Fibroblast of skin of right biceps (primary cell): ENCODE results near the gene NTNG1.

Experiments
- DNase-seq: peaks from one replicate; pipeline ENCODE4 v3.0.0-alpha.2; 2013

NTNG1 gene

GRCh38 chr1:107140703-107141490 is at the start of gene NTNG1:
Gene NTNG1 (plus strand): TSS chr1:107141039.
- DNase-seq, result peak; percentile 61

GRCh38 chr1:107091418-107091817 is 49.4 kb upstream of the NTNG1 start:
- no peak for DNase-seq

- peak; percentile 22 for DNase-seq
Measured at GRCh38 chr1:107093395-107093794, 47.4 kb upstream of the NTNG1 start.

- no peak for DNase-seq
Measured at GRCh38 chr1:107095647-107096046, 45.2 kb upstream of the NTNG1 start.

- DNase-seq, result no peak
Measured at GRCh38 chr1:107096690-107097089, 44.1 kb upstream of the NTNG1 start.

- DNase-seq, result no peak
Measured at GRCh38 chr1:107098961-107099360, 41.9 kb upstream of the NTNG1 start.

- DNase-seq, result peak; percentile 82
Measured at GRCh38 chr1:107100331-107100984, 40.4 kb upstream of the NTNG1 start.

GRCh38 chr1:107105914-107106313 is 34.9 kb upstream of the NTNG1 start:
- DNase-seq, result no peak

- peak; percentile 73 for DNase-seq
Measured at GRCh38 chr1:107110326-107110725, 30.5 kb upstream of the NTNG1 start.

- DNase-seq, result no peak
Measured at GRCh38 chr1:107116306-107116790, 24.5 kb upstream of the NTNG1 start.

GRCh38 chr1:107122225-107122624 is 18.6 kb upstream of the NTNG1 start:
- DNase-seq, result no peak

GRCh38 chr1:107123741-107124140 is 17.1 kb upstream of the NTNG1 start:
- no peak for DNase-seq

- no peak for DNase-seq
Measured at GRCh38 chr1:107124694-107125093, 16.1 kb upstream of the NTNG1 start.

- no peak for DNase-seq
Measured at GRCh38 chr1:107132195-107132594, 8.6 kb upstream of the NTNG1 start.

GRCh38 chr1:107132780-107133179 is 8.1 kb upstream of the NTNG1 start:
- DNase-seq, result no peak

GRCh38 chr1:107135463-107135862 is 5.4 kb upstream of the NTNG1 start:
- DNase-seq, result peak; percentile 77

- DNase-seq, result peak; percentile 55
Measured at GRCh38 chr1:107138166-107138565, 2.7 kb upstream of the NTNG1 start.

GRCh38 chr1:107138767-107139445 is 1.9 kb upstream of the NTNG1 start:
- peak; percentile 92 for DNase-seq

- peak; percentile 86 for DNase-seq
Measured at GRCh38 chr1:107139833-107140702, 771 bp upstream of the NTNG1 start.

- DNase-seq, result peak; percentile 47
Measured at GRCh38 chr1:107141491-107142126, 770 bp downstream of the NTNG1 start.

- DNase-seq, result peak; percentile 78
Measured at GRCh38 chr1:107142140-107142542, 1.3 kb downstream of the NTNG1 start.

- no peak for DNase-seq
Measured at GRCh38 chr1:107142666-107143065, 1.8 kb downstream of the NTNG1 start.
